Stimulated activated CD8-positive, alpha-beta memory T cell treated with anti-CD3 and anti-CD28 coated beads, Interleukin-12 subunit alpha, Interleukin-12 subunit beta, amount 100 ng/mL, for 4 hours (primary cell): Measurements from ENCODE around the gene NOL4.

Source experiments
- DNase-seq: peaks from one replicate; pipeline ENCODE4 v3.0.0-alpha.2; 2020; ENCODE audit warnings: low read depth

NOL4 gene

GRCh38 chr18:34189656-34190435, 34.9 kb downstream of the NOL4 start:
- no peak for DNase-seq
